ENCODE data around the gene MTHFR. TPM values are rescaled to one million over a fixed set of nuclear protein-coding genes. Genes with fewer than 3 reads are reported as not detected.

The MTHFR gene
- total and polyA plus RNA-seq, 2 donors from 2014 or later, result 10.6 to 65.5 TPM

- intact Hi-C loops (cut with DNase I), result no loop called here
- Histone ChIP-seq H3K36me3 (ENCODE audit: control insufficient read depth in 2 of 3, insufficient read depth in 3 of 3, low read length in 3 of 3) (peaks cover 0 to 4% (median 0%) of the 10 kb centered on the region in 3 donors), H3K4me1 (ENCODE audit: control insufficient read depth in 2 of 3, insufficient read depth in 2 of 3, low read depth in 1 of 3, low read length in 3 of 3) (no peaks in the 10 kb centered on the region), H3K4me3 (ENCODE audit: low read length in 3 of 3) (no peak overlapping the region), H3K9ac (ENCODE audit: low read length in 3 of 3) (no peak overlapping the region), H3K9me3 (ENCODE audit: control insufficient read depth in 2 of 3, insufficient read depth in 1 of 3, low read length in 3 of 3) (no peaks in the 10 kb centered on the region), H3K27me3 (ENCODE audit: control insufficient read depth, insufficient read depth, low read length) (no peaks in the 10 kb centered on the region), H3K27ac (ENCODE audit: low read depth in 2 of 2, low read length in 2 of 2) (no peak overlapping the region)
- TF ChIP-seq CTCF (IDR thresholded peaks at IDR 0.05; ENCODE audit: borderline replicate concordance, extremely low read depth, insufficient read depth), result no peak
- FAIRE-seq (no peak), DNase-seq (no peak)
These were observed 52.1 kb downstream of the MTHFR start for GRCh38 chr1:11753555-11754208.

GRCh38 chr1:11752359-11753088, 53.2 kb downstream of the MTHFR start:
- TF ChIP-seq CTCF (IDR thresholded peaks at IDR 0.05; ENCODE audit: borderline replicate concordance, extremely low read depth, insufficient read depth), result no peak
- FAIRE-seq, result no peak
- Histone ChIP-seq H3K27me3 (ENCODE audit: control insufficient read depth, insufficient read depth, low read length) (no peaks in the 10 kb centered on the region), H3K9me3 (ENCODE audit: control insufficient read depth in 2 of 3, insufficient read depth in 1 of 3, low read length in 3 of 3) (no peaks in the 10 kb centered on the region), H3K9ac (ENCODE audit: low read length in 3 of 3) (no peak overlapping the region), H3K27ac (ENCODE audit: low read depth in 2 of 2, low read length in 2 of 2) (no peak overlapping the region), H3K36me3 (ENCODE audit: control insufficient read depth in 2 of 3, insufficient read depth in 3 of 3, low read length in 3 of 3) (peaks cover 0 to 4% (median 2%) of the 10 kb centered on the region in 3 donors), H3K4me1 (ENCODE audit: control insufficient read depth in 2 of 3, insufficient read depth in 2 of 3, low read depth in 1 of 3, low read length in 3 of 3) (no peaks in the 10 kb centered on the region), H3K4me3 (ENCODE audit: low read length in 3 of 3) (no peak overlapping the region)
- DNase-seq, result no peak
- intact Hi-C loops (cut with DNase I), result no loop called here

- H3K36me3 ChIP-seq (ENCODE audit: control insufficient read depth in 2 of 3, insufficient read depth in 3 of 3, low read length in 3 of 3), result peaks cover 0 to 13% (median 5%) of the 10 kb centered on the region in 3 donors
- H3K9ac ChIP-seq (ENCODE audit: low read length in 3 of 3), result no peak overlapping the region
- no peak for FAIRE-seq
- TF ChIP-seq CTCF (IDR thresholded peaks at IDR 0.05; ENCODE audit: borderline replicate concordance, extremely low read depth, insufficient read depth), result no peak
- no peak overlapping the region for H3K27ac ChIP-seq (ENCODE audit: low read depth in 2 of 2, low read length in 2 of 2)
- intact Hi-C loops (cut with DNase I), result no loop called here
- H3K27me3 ChIP-seq (ENCODE audit: control insufficient read depth, insufficient read depth, low read length), result no peaks in the 10 kb centered on the region
- H3K4me1 ChIP-seq (ENCODE audit: control insufficient read depth in 2 of 3, insufficient read depth in 2 of 3, low read depth in 1 of 3, low read length in 3 of 3), result no peaks in the 10 kb centered on the region
- H3K9me3 ChIP-seq (ENCODE audit: control insufficient read depth in 2 of 3, insufficient read depth in 1 of 3, low read length in 3 of 3), result no peaks in the 10 kb centered on the region
- DNase-seq, result no peak
- no peak overlapping the region for H3K4me3 ChIP-seq (ENCODE audit: low read length in 3 of 3)
These were observed 54.7 kb downstream of the MTHFR start for GRCh38 chr1:11751087-11751486.

Data from kidney (tissue), 14 donors.